Measurements from ENCODE around the gene TINAGL1.

GRCh38 chr1:31587720-31588423 is 11.6 kb downstream of the TINAGL1 start:
- no peak for TF ChIP-seq EP300 (IDR thresholded peaks at IDR 0.05)
- TF ChIP-seq CTCF (IDR thresholded peaks at IDR 0.05) = peak in 3 of 4 experiments; percentile 64 to 67 (median 66)

All from gastroesophageal sphincter (tissue), 3 donors.